Measurements from ENCODE around the gene TMEM74B.

TMEM74B gene

GRCh38 chr20:1204576-1204975, 19.8 kb upstream of the TMEM74B start:
- no peak for DNase-seq

GRCh38 chr20:1204113-1204512, 19.3 kb upstream of the TMEM74B start:
- no peak for DNase-seq

GRCh38 chr20:1203630-1204029, 18.8 kb upstream of the TMEM74B start:
- no peak for DNase-seq

GRCh38 chr20:1202762-1203504, 18.2 kb upstream of the TMEM74B start, which contains the start of gene C20orf202:
Gene C20orf202 (plus strand): TSS chr20:1203454. CDS start chr20:1203586, 132 bp downstream.
- DNase-seq, result no peak

- DNase-seq, result no peak
Observed at GRCh38 chr20:1199964-1200363, 15.2 kb upstream of the TMEM74B start.

- no peak for DNase-seq
Observed at GRCh38 chr20:1199212-1199873, 14.6 kb upstream of the TMEM74B start.

- DNase-seq, result no peak
Observed at GRCh38 chr20:1198751-1199150, 14.0 kb upstream of the TMEM74B start.

GRCh38 chr20:1197801-1198200, 13.0 kb upstream of the TMEM74B start:
- DNase-seq, result no peak

- no peak for DNase-seq
Observed at GRCh38 chr20:1196634-1197033, 11.9 kb upstream of the TMEM74B start.

GRCh38 chr20:1195226-1195625, 10.4 kb upstream of the TMEM74B start:
- DNase-seq, result no peak

- DNase-seq, result no peak
Observed at GRCh38 chr20:1191299-1191698, 6.5 kb upstream of the TMEM74B start.

- DNase-seq, result no peak
Observed at GRCh38 chr20:1190847-1191246, 6.1 kb upstream of the TMEM74B start.

- DNase-seq, result no peak
Observed at GRCh38 chr20:1189827-1190226, 5.0 kb upstream of the TMEM74B start.

GRCh38 chr20:1188347-1188746, 3.6 kb upstream of the TMEM74B start:
- no peak for DNase-seq

GRCh38 chr20:1187605-1188171, 2.9 kb upstream of the TMEM74B start:
- no peak for DNase-seq

- no peak for DNase-seq
Observed at GRCh38 chr20:1186367-1186991, 1.7 kb upstream of the TMEM74B start.

- no peak for DNase-seq
Observed at GRCh38 chr20:1185790-1186334, 1.1 kb upstream of the TMEM74B start.

- no peak for DNase-seq
Observed at GRCh38 chr20:1185316-1185741, 548 bp upstream of the TMEM74B start.

- DNase-seq, result no peak
Observed at GRCh38 chr20:1184260-1184637, 532 bp downstream of the TMEM74B start.

- no peak for DNase-seq
Observed at GRCh38 chr20:1183153-1183552, 1.6 kb downstream of the TMEM74B start.

GRCh38 chr20:1182106-1182505, 2.7 kb downstream of the TMEM74B start:
- DNase-seq, result no peak

- DNase-seq, result no peak
Observed at GRCh38 chr20:1180949-1181348, 3.8 kb downstream of the TMEM74B start.

GRCh38 chr20:1178623-1179022, 6.2 kb downstream of the TMEM74B start:
- no peak for DNase-seq
